OCI-LY3 (cell line): Measurements from ENCODE around the gene SLIT1.
A peak's percentile ranks its signal among the peaks of the same experiment; 100 is the strongest.

Source experiments
- H2AFZ ChIP-seq: fragments of 200-600, 300-600 bp; shearing (Covaris generic); 2 replicates; pipeline ENCODE4 v1.6.0; 2014; ENCODE audit warnings: antibody characterized with exemption, low read depth, low read length
- H3K27ac ChIP-seq: fragments of 200-600, 300-600 bp; sonication (generic); 2 replicates; pipeline ENCODE4 v1.5.1; 2014; ENCODE audit warnings: mild to moderate bottlenecking, low read length, moderate library complexity, mixed read lengths
- H3K27me3 ChIP-seq: fragments of 200-600, 300-600 bp; sonication (generic); 2 replicates; pipeline ENCODE4 v1.6.1; 2014; ENCODE audit warnings: low read depth, low read length, mixed read lengths
- H3K36me3 ChIP-seq: fragments of 200-600, 300-600 bp; sonication (generic); replicated peaks from 2 replicates; pipeline ENCODE3; 2014; ENCODE audit warnings: low read depth, low read length, mixed read lengths
- H3K4me1 ChIP-seq: fragments of 300-600, 200-600 bp; sonication (generic); 2 replicates; pipeline ENCODE4 v1.6.1; 2014; ENCODE audit warnings: low read length, mixed read lengths
- H3K4me2 ChIP-seq: fragments of 200-600, 300-600 bp; sonication (generic); 2 replicates; pipeline ENCODE4 v1.6.1; 2014; ENCODE audit warnings: low read length, mixed read lengths
- H3K4me3 ChIP-seq: fragments of 300-600, 200-600 bp; sonication (generic); 2 replicates; pipeline ENCODE4 v1.5.1; 2014; ENCODE audit warnings: antibody characterized with exemption, mild to moderate bottlenecking, low read length, moderate library complexity
- H3K79me2 ChIP-seq: fragments of 300-600, 200-600 bp; shearing (Covaris generic); 2 replicates; pipeline ENCODE4 v1.6.1; 2014; ENCODE audit warnings: mild to moderate bottlenecking, low read length, mixed read lengths
- H3K9ac ChIP-seq: fragments of 300-600, 200-600 bp; shearing (Covaris generic); 2 replicates; pipeline ENCODE4 v1.6.0; 2014; ENCODE audit warnings: mild to moderate bottlenecking, low read length, moderate library complexity
- H3K9me3 ChIP-seq: fragments of 200-600, 300-600 bp; shearing (Covaris generic); 2 replicates; pipeline ENCODE4 v1.6.1; 2014; ENCODE audit warnings: low read length, mixed read lengths; ENCODE audit not compliant: insufficient read depth
- H4K20me1 ChIP-seq: fragments of 200-600, 300-600 bp; sonication (generic); 2 replicates; pipeline ENCODE4 v1.6.1; 2016; ENCODE audit warnings: low read length, mixed read lengths; ENCODE audit not compliant: insufficient read depth
- EZH2phosphoT487 ChIP-seq: fragments of 200-600 bp; shearing (Covaris generic); IDR thresholded peaks from 2 replicates; pipeline ENCODE4 v1.6.1; 2018; ENCODE audit warnings: antibody characterized with exemption, mixed run types, low read depth
- TF ChIP-seq, protein P1 (sequence below): fragments of 200-600, 300-600 bp; sonication (generic); IDR thresholded peaks from 2 replicates; pipeline ENCODE4 v1.5.1; 2014; ENCODE audit warnings: antibody characterized with exemption, low read length, low read depth

SLIT1 gene

DNA sequence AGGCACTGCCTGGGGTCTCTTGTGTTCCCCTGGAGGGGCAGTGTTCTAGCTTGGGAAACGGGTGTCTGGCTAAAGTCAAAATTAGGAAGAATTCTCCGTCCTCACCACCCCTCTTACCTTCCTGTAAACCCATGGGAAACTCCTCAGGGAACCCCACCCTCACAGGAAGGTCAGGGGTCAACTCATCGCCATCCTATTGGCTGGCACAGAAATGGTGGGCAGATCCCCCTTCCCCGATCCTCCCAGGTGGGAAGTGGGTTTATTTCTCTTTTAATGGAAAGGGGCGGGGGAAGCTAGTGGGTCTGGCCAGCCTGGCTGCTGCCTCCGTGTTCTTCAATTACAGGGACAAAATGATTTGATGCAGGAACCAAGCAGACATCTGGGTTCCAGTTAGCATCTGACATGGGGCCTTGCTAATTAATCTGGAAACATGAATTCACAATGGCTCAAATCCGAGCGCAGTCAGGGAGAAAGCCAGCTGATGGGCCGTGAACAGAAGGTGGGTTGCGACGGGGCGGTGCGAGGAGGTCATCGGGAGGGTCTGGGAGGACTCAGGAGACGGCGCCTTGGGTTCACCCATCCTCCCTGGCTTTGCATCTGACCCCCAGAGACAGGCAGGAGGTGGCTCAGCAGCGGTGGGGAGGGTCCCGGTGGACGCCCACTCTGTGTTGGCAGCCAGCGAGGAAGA is 66.6 kb downstream of the SLIT1 start:
- no peak overlapping the region for H3K4me3 ChIP-seq
- TF ChIP-seq, protein P1, sequence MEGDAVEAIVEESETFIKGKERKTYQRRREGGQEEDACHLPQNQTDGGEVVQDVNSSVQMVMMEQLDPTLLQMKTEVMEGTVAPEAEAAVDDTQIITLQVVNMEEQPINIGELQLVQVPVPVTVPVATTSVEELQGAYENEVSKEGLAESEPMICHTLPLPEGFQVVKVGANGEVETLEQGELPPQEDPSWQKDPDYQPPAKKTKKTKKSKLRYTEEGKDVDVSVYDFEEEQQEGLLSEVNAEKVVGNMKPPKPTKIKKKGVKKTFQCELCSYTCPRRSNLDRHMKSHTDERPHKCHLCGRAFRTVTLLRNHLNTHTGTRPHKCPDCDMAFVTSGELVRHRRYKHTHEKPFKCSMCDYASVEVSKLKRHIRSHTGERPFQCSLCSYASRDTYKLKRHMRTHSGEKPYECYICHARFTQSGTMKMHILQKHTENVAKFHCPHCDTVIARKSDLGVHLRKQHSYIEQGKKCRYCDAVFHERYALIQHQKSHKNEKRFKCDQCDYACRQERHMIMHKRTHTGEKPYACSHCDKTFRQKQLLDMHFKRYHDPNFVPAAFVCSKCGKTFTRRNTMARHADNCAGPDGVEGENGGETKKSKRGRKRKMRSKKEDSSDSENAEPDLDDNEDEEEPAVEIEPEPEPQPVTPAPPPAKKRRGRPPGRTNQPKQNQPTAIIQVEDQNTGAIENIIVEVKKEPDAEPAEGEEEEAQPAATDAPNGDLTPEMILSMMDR = no peak
- no peak for TF ChIP-seq EZH2phosphoT487
- no peak overlapping the region for H3K27ac ChIP-seq
- H3K27me3 ChIP-seq = peaks cover 7% of the 10 kb centered on the region; the same call in 1 of the 2 replicates
- peaks cover 6% of the 10 kb centered on the region; the same call in 1 of the 2 replicates for H3K4me1 ChIP-seq
- H3K79me2 ChIP-seq = no peaks in the 10 kb centered on the region
- no peak overlapping the region for H2AFZ ChIP-seq
- no peaks in the 10 kb centered on the region for H3K9me3 ChIP-seq
- no peaks in the 10 kb centered on the region for H4K20me1 ChIP-seq
- no peaks in the 10 kb centered on the region for H3K36me3 ChIP-seq
- no peak overlapping the region for H3K4me2 ChIP-seq
- H3K9ac ChIP-seq = no peak overlapping the region

DNA sequence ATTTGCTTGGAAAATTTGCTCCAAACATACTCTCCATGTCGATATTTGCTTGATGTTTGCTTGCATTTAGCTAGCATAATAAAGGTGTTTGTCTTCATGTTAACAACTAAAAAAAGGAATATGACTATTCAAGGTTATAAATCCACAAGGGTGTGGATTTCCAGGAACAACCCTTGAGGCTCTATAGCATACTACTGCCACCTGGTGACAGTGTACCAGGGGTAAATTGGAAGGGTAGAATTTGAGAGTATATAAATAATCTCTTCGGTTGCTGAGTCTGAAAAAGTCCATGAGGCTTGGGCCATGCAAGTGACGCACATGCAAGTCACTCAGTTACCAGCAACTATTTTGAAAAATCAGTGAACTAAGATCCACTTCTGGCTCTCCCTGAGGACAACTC is 68.4 kb downstream of the SLIT1 start:
- Histone ChIP-seq H3K9ac (no peak overlapping the region), H3K4me3 (no peak overlapping the region), H3K27ac (peak overlapping the region; percentile 18; the same call in 1 of the 2 replicates), H3K4me2 (no peak overlapping the region; the same call in 1 of the 2 replicates), H3K9me3 (no peaks in the 10 kb centered on the region), H2AFZ (no peak overlapping the region), H4K20me1 (no peaks in the 10 kb centered on the region), H3K4me1 (peaks cover 6% of the 10 kb centered on the region; the same call in 1 of the 2 replicates), H3K79me2 (no peaks in the 10 kb centered on the region), H3K27me3 (0 out of 2 replicates have a peak, but pooled peaks cover 3% of the 10 kb centered on the region), H3K36me3 (no peaks in the 10 kb centered on the region)
- TF ChIP-seq EZH2phosphoT487 = no peak
- TF ChIP-seq, protein P1 = peak; percentile 56

DNA sequence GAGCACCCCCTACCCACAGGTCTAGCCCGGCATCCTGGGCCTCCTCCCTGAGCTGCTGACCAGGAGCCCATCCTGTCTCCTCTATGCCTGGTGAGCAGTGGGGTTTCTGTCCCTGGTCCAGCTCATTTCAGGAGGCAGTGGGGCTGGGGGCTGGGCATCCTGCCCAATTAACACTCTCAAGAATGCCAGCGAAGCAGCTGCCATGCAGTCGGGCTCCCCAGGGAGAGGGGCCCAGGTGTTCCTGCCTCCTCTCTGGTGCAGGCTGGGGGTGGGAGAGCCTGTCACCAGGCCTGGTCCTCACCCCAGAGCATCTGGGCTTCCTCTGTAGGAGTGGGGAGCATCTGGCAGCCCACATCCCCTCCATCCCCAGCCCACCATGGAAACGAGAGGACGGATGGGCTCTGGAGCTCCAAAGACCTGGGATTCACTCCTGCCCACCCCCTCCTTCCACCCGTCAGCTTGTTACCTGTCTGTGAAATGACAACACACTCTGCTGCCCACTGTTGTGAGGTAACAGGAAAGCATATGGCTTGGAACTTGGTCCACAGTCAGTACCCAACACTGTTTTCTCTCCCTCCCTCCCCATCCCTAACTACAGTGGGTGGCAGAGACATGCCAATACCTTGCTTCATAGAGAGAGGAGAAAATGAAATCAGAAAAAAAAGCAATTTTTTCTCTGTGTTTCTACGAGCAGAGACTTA is 69.1 kb downstream of the SLIT1 start:
- no peaks in the 10 kb centered on the region for H3K36me3 ChIP-seq
- H3K4me2 ChIP-seq = no peak overlapping the region
- no peak overlapping the region for H3K27ac ChIP-seq
- no peaks in the 10 kb centered on the region for H3K9me3 ChIP-seq
- H2AFZ ChIP-seq = no peak overlapping the region
- no peaks in the 10 kb centered on the region for H4K20me1 ChIP-seq
- H3K79me2 ChIP-seq = no peaks in the 10 kb centered on the region
- no peak overlapping the region for H3K9ac ChIP-seq
- 0 out of 2 replicates have a peak, but pooled peaks cover 1% of the 10 kb centered on the region for H3K27me3 ChIP-seq
- peaks cover 6% of the 10 kb centered on the region; the same call in 1 of the 2 replicates for H3K4me1 ChIP-seq
- TF ChIP-seq EZH2phosphoT487 = no peak
- TF ChIP-seq, protein P1 = no peak
- no peak overlapping the region for H3K4me3 ChIP-seq

DNA sequence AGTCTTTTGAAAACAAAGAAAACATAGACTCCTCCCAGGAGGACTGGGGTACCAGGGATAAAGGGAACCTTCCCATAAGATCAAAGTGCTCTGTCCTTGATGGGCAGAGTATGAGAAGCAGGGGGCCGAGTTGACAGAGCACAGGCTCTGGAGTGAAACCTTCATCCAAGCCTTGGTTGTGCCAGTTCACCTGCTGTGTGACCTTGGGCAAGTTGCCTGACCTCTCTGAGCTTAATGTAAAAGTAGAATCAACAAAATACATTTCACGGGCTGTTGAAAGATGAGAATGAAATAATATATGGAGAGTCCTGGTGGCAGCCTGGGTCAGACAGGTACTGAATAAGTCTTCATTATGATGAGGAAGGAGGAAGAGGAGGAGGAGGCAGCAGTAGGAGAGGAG is 69.9 kb downstream of the SLIT1 start:
- TF ChIP-seq EZH2phosphoT487 = no peak
- TF ChIP-seq, protein P1 = no peak

More for the DNA sequence above, 69.9 kb downstream of the SLIT1 start:
- H3K36me3 ChIP-seq = no peaks in the 10 kb centered on the region
- H3K9ac ChIP-seq = no peak overlapping the region
- H3K27me3 ChIP-seq = no peaks in the 10 kb centered on the region
- no peak overlapping the region for H3K4me2 ChIP-seq
- no peaks in the 10 kb centered on the region for H3K9me3 ChIP-seq
- no peak overlapping the region for H3K4me3 ChIP-seq
- H3K27ac ChIP-seq = no peak overlapping the region
- H4K20me1 ChIP-seq = no peaks in the 10 kb centered on the region
- peaks cover 6% of the 10 kb centered on the region; the same call in 1 of the 2 replicates for H3K4me1 ChIP-seq
- H2AFZ ChIP-seq = no peak overlapping the region
- no peaks in the 10 kb centered on the region for H3K79me2 ChIP-seq
